ENCODE data around the gene NDUFA6. TPM values are rescaled to one million over a fixed set of nuclear protein-coding genes. Genes with fewer than 3 reads are reported as not detected.
A peak's percentile ranks its signal among the peaks of the same experiment; 100 is the strongest.
"Not testable (repeated sequence)": the region's sequence is repeated elsewhere in the genome, so short reads cannot be mapped to it uniquely, and the experiment has no call there.

NDUFA6 gene
- total RNA-seq, 1 donor from 2014 or later = 77.9 TPM

- not testable (repeated sequence) for DNase-seq (ENCODE audit: low spot score)
These were observed 22.2 kb upstream of the NDUFA6 start for GRCh38 chr22:42112793-42113192.

GRCh38 chr22:42111798-42112197 lies 21.2 kb upstream of the NDUFA6 start:
- DNase-seq (ENCODE audit: low spot score) = no peak

GRCh38 chr22:42108848-42109247 lies 18.3 kb upstream of the NDUFA6 start:
- no peak for DNase-seq (ENCODE audit: low spot score)

- not testable (repeated sequence) for DNase-seq (ENCODE audit: low spot score)
These were observed 13.8 kb upstream of the NDUFA6 start for GRCh38 chr22:42104332-42104860.

GRCh38 chr22:42101199-42101598 lies 10.6 kb upstream of the NDUFA6 start:
- DNase-seq (ENCODE audit: low spot score) = no peak

GRCh38 chr22:42091455-42091782 lies 847 bp upstream of the NDUFA6 start:
- no peak for DNase-seq (ENCODE audit: low spot score)

- no peak for DNase-seq (ENCODE audit: low spot score)
These were observed 4.5 kb downstream of the NDUFA6 start for GRCh38 chr22:42086051-42086450.

GRCh38 chr22:42084874-42085273 lies 5.7 kb downstream of the NDUFA6 start:
- DNase-seq (ENCODE audit: low spot score) = no peak

GRCh38 chr22:42083119-42083518 lies 7.5 kb downstream of the NDUFA6 start:
- no peak for DNase-seq (ENCODE audit: low spot score)

- no peak for DNase-seq (ENCODE audit: low spot score)
These were observed 10.3 kb downstream of the NDUFA6 start for GRCh38 chr22:42080287-42080686.

- DNase-seq (ENCODE audit: low spot score) = peak; percentile 99
These were observed 11.0 kb downstream of the NDUFA6 start, which contains the start of gene SMDT1 for GRCh38 chr22:42079319-42080251. TSS of gene SMDT1 (plus strand) at chr22:42079700. CDS start at chr22:42079769, 69 bp downstream.

GRCh38 chr22:42078469-42079318 lies 11.9 kb downstream of the NDUFA6 start:
- DNase-seq (ENCODE audit: low spot score) = no peak

GRCh38 chr22:42077486-42078125 lies 13.0 kb downstream of the NDUFA6 start:
- no peak for DNase-seq (ENCODE audit: low spot score)

GRCh38 chr22:42076764-42077485 lies 13.6 kb downstream of the NDUFA6 start:
- no peak for DNase-seq (ENCODE audit: low spot score)

GRCh38 chr22:42074846-42075676 lies 15.5 kb downstream of the NDUFA6 start:
- no peak for DNase-seq (ENCODE audit: low spot score)

- no peak for DNase-seq (ENCODE audit: low spot score)
These were observed 16.3 kb downstream of the NDUFA6 start, which contains the start of gene PHETA2 for GRCh38 chr22:42074132-42074811. TSS of gene PHETA2 (plus strand) at chr22:42074248. CDS start at chr22:42077294, 3,046 bp downstream.

GRCh38 chr22:42073621-42074041 lies 16.9 kb downstream of the NDUFA6 start:
- DNase-seq (ENCODE audit: low spot score) = no peak

- DNase-seq (ENCODE audit: low spot score) = no peak
These were observed 17.8 kb downstream of the NDUFA6 start for GRCh38 chr22:42072606-42073330.

- not testable (repeated sequence) for DNase-seq (ENCODE audit: low spot score)
These were observed 19.1 kb downstream of the NDUFA6 start for GRCh38 chr22:42071508-42071907.
